HEK293T (cell line): ENCODE measurements around the gene LARP4B.

Source experiments
- ARNT ChIP-seq: fragments of 450-650 bp; IDR thresholded peaks from 2 replicates; pipeline ENCODE4 v1.6.1; 2017; ENCODE audit warnings: mild to moderate bottlenecking
- BHLHE40 ChIP-seq: fragments of 450-650 bp; IDR thresholded peaks from 2 replicates; pipeline ENCODE4 v1.6.1; 2016; ENCODE audit warnings: mild to moderate bottlenecking, moderate library complexity, borderline replicate concordance
- CTBP1 ChIP-seq: fragments of 450-650 bp; IDR thresholded peaks from 2 replicates; pipeline ENCODE4 v1.6.1; 2016; ENCODE audit warnings: borderline replicate concordance
- ELF4 ChIP-seq: fragments of 450-650 bp; IDR thresholded peaks from 2 replicates; pipeline ENCODE4 v1.6.1; 2017; ENCODE audit warnings: antibody characterized with exemption
- FOXK2 ChIP-seq: fragments of 450-650 bp; IDR thresholded peaks from 2 replicates; pipeline ENCODE4 v1.6.1; 2016; ENCODE audit warnings: mild to moderate bottlenecking
- FOXM1 ChIP-seq: fragments of 450-650 bp; IDR thresholded peaks from 2 replicates; pipeline ENCODE4 v1.6.1; 2017; ENCODE audit warnings: mild to moderate bottlenecking, borderline replicate concordance
- HDGF ChIP-seq: fragments of 450-650 bp; IDR thresholded peaks from 2 replicates; pipeline ENCODE4 v1.6.1; 2017; ENCODE audit warnings: antibody characterized with exemption, borderline replicate concordance
- L3MBTL2 ChIP-seq: fragments of 450-650 bp; conservative IDR thresholded peaks from 2 replicates; pipeline ENCODE4 v1.6.1; 2016; ENCODE audit warnings: mild to moderate bottlenecking
- LEF1 ChIP-seq: fragments of 450-650 bp; IDR thresholded peaks from 2 replicates; pipeline ENCODE4 v1.6.1; 2017; ENCODE audit warnings: mild to moderate bottlenecking, borderline replicate concordance
- SP1 ChIP-seq: fragments of 450-650 bp; IDR thresholded peaks from 2 replicates; pipeline ENCODE4 v1.6.1; 2017
- SUZ12 ChIP-seq: fragments of 450-650 bp; IDR thresholded peaks from 2 replicates; pipeline ENCODE4 v1.6.1; 2016; ENCODE audit warnings: mild to moderate bottlenecking
- TARDBP ChIP-seq: fragments of 450-650 bp; IDR thresholded peaks from 2 replicates; pipeline ENCODE4 v1.6.1; 2016
- ZNF384 ChIP-seq: fragments of 450-650 bp; IDR thresholded peaks from 2 replicates; pipeline ENCODE4 v1.6.1; 2016

DNA sequence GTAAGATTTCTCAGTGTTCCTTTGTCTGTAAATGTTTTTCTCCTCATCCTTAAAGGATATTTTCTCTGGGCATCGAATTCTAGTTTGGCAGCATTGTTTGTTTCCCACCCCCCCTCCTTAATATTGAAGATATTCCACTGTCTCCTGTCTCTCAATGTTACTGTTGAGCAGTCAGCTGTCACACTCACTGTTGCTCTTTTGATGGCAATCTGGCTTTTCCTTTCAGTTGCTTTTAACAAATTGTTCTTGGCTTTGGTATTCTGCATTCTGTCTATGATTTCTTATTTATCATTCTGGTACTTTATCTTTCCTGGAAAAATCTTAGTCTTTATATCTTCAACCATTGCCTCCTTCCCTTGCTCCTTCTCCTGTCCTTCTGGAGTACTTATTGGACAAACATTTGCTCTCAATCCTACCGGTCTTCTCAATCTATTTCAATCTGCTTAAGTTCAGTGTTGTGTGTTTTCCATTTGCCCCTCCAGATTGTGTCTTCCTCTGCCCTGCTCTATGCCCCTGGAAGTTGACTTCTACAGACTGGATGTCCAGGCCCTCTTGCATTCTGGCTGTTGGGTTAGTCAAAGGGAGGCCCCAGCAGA is 47.4 kb upstream of the LARP4B start:
- no peak for TF ChIP-seq TARDBP
- TF ChIP-seq FOXM1: no peak
- TF ChIP-seq HDGF: no peak
- TF ChIP-seq BHLHE40: no peak
- no peak for TF ChIP-seq ZNF384
- no peak for TF ChIP-seq SP1
- no peak for TF ChIP-seq ELF4
- no peak for TF ChIP-seq SUZ12
- no peak for TF ChIP-seq LEF1
- no peak for TF ChIP-seq ARNT
- TF ChIP-seq L3MBTL2: no peak; the same call in 1 of the 2 replicates
- TF ChIP-seq CTBP1: no peak
- no peak for TF ChIP-seq FOXK2
